T-helper 1 cell treated with Interleukin-12 subunit alpha and Interleukin-12 subunit beta and Interleukin-4 antibody, amounts not matched to agents 30 μg/mL and 1 μg/mL, for 36 hours (primary cell): Measurements from ENCODE around the gene TEX38.

Source experiments
- H3K27ac Mint-ChIP-seq: one replicate; pipeline ENCODE4 v1.8.0; 2021; ENCODE audit warnings: mild to moderate bottlenecking, mixed read lengths
- H3K27me3 Mint-ChIP-seq: one replicate; pipeline ENCODE4 v1.8.0; 2021; ENCODE audit warnings: low read depth, mixed read lengths
- H3K36me3 Mint-ChIP-seq: one replicate; pipeline ENCODE4 v1.8.0; 2021; ENCODE audit warnings: low read depth, mixed read lengths
- H3K4me1 Mint-ChIP-seq: one replicate; pipeline ENCODE4 v1.8.0; 2021; ENCODE audit warnings: low read depth, mixed read lengths
- H3K4me3 Mint-ChIP-seq: one replicate; pipeline ENCODE4 v1.8.0; 2021; ENCODE audit warnings: mild to moderate bottlenecking, moderate library complexity, mixed read lengths
- H3K9me3 Mint-ChIP-seq: one replicate; pipeline ENCODE4 v1.8.0; 2021; ENCODE audit warnings: mixed read lengths

TEX38 gene

DNA sequence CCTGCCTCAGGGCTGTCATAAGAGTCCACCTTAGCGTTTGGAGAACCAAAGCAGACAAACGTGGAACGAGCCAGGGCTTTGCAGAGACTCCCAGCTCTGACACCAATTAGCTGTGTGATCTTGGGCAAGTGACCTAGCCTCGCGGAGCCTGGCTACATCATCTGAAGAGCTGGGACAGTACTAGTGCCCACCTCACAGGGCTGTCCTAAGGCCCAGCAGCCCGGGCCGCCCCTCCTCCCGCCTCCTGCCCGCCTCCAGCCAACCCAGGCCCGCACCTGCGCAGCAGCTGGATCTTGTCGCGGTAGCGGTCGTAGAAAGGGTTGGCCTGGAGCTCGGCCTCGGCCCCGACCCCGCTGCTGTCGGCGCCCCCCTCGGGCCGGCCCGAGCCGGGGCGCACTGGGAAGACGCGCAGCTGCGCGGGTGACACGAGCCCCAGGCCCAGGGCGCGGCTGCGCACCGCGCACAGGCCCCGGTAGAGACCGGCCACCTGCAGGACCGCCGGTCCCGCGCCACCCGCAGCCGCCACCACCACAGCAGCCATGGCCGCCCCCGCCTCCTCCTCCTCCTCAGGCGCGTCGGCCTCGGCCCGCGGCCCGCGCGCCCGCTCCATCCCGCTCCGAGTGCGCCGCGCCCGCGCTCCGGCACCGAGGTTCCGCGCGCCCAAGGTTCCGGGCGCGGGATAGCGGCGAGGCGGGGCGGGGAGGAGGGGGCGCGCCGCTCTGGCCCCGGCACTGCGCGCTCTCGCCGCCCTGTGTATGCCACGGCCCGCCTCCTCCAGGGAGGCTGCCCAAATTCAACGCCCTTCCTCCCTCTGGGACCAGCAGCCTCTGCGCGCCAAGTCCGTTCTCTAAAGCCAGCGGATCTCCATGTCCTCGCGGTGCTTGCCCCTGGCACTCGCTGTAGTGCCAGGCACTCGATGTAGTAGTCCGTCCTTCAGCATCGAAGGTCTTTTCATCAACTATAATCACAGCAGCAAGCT lies 3.6 kb upstream of the TEX38 start, which contains the start of gene ATPAF1:
ATPAF1 (minus strand) TSS at position 583 of the 979 bp plus-strand sequence; CDS start at position 541, 42 bp downstream.
- peak within 1 kb of the TSS; percentile 66 for H3K4me3 Mint-ChIP-seq
- no peaks in the 10 kb centered on the region for H3K27me3 Mint-ChIP-seq
- H3K36me3 Mint-ChIP-seq, result peaks cover 5% of the 10 kb centered on the region
- no peaks in the 10 kb centered on the region for H3K9me3 Mint-ChIP-seq
- H3K4me1 Mint-ChIP-seq, result peaks cover 15% of the 10 kb centered on the region
- peak within 1 kb of the TSS; percentile 71 for H3K27ac Mint-ChIP-seq

- H3K27me3 Mint-ChIP-seq, result no peaks in the 10 kb centered on the region
- no peak overlapping the region for H3K4me3 Mint-ChIP-seq
- H3K36me3 Mint-ChIP-seq, result peaks cover 7% of the 10 kb centered on the region
- H3K4me1 Mint-ChIP-seq, result peaks cover 21% of the 10 kb centered on the region
- H3K9me3 Mint-ChIP-seq, result no peaks in the 10 kb centered on the region
- no peak overlapping the region for H3K27ac Mint-ChIP-seq
Observed at GRCh38 chr1:46670134-46670533, 1.5 kb upstream of the TEX38 start.

GRCh38 chr1:46672696-46673095 lies 1.0 kb downstream of the TEX38 start:
- Mint-ChIP-seq H3K36me3 (peaks cover 13% of the 10 kb centered on the region), H3K27me3 (no peaks in the 10 kb centered on the region), H3K9me3 (no peaks in the 10 kb centered on the region), H3K4me1 (peaks cover 27% of the 10 kb centered on the region), H3K27ac (no peak overlapping the region), H3K4me3 (no peak overlapping the region)

DNA sequence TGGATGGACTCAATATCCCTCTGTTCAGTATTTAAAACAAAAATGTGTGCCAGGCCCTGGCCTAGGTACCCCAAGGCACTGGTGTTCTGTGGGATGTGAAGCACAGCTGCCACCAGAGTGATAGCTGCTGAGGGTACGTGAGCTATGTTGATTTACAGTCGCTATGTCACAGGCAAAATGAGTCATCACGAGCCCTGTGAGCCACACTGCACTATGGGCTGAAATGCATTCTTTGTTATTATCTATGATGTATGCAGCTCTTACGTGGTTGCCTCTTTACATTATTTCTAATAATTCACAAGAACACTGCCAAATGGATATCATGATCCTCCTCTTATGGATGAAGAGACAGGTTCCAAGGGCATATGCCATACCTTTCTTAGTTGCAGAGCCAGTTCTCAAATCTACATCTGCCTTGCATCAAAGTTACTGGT lies 2.1 kb downstream of the TEX38 start:
- Mint-ChIP-seq H3K9me3 (no peaks in the 10 kb centered on the region), H3K27me3 (no peaks in the 10 kb centered on the region), H3K4me3 (no peak overlapping the region), H3K4me1 (peaks cover 27% of the 10 kb centered on the region), H3K27ac (peak overlapping the region; percentile 9), H3K36me3 (peaks cover 22% of the 10 kb centered on the region)

DNA sequence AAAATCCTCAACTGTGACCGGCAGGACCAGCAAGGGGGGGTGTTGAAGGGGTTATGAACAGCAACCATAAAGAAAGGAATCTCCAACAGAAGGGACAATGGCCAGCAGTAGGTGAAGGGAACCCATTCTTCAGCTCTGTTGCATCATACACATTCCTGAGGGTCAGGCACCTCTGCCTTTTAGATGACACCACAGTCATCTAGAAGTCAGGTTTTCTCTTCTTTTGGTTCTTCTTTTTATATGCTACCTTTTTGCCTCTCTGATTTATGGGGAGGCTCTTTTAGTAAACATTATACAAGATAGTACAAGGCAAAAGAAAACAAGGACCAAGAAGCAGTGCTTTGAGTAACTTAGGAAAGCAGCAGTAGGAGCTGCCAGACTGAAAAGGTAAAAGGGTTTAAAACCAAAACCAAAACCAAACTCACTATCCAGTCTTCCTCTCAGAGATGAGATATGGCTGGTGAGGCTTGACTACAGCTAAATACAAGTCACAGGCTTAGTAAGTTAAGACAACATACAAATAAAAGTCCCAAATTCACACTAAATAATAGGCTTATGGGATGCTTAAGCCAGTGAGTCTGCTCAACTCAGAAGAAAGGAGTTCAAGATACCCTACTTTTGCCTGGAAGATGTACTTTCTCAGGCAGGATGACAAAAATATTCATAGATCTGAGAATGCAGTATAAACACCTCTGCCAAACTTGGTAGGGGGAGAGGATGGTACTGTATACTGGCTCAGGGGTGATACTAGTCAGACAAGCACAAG lies 4.1 kb downstream of the TEX38 start:
- Mint-ChIP-seq H3K27ac (peak overlapping the region; percentile 81), H3K27me3 (no peaks in the 10 kb centered on the region), H3K4me1 (peaks cover 29% of the 10 kb centered on the region), H3K36me3 (peaks cover 32% of the 10 kb centered on the region), H3K4me3 (peak overlapping the region; percentile 60), H3K9me3 (no peaks in the 10 kb centered on the region)

- Mint-ChIP-seq H3K27ac (peak overlapping the region; percentile 81), H3K27me3 (no peaks in the 10 kb centered on the region), H3K36me3 (peaks cover 39% of the 10 kb centered on the region), H3K4me1 (peaks cover 29% of the 10 kb centered on the region), H3K9me3 (no peaks in the 10 kb centered on the region), H3K4me3 (peak overlapping the region; percentile 15)
Observed at GRCh38 chr1:46676531-46676930, 4.9 kb downstream of the TEX38 start.

GRCh38 chr1:46677339-46677738 lies 5.7 kb downstream of the TEX38 start:
- no peak overlapping the region for H3K4me3 Mint-ChIP-seq
- H3K27me3 Mint-ChIP-seq, result no peaks in the 10 kb centered on the region
- H3K4me1 Mint-ChIP-seq, result peaks cover 29% of the 10 kb centered on the region
- no peaks in the 10 kb centered on the region for H3K9me3 Mint-ChIP-seq
- H3K36me3 Mint-ChIP-seq, result peaks cover 46% of the 10 kb centered on the region
- H3K27ac Mint-ChIP-seq, result peak overlapping the region; percentile 56

DNA sequence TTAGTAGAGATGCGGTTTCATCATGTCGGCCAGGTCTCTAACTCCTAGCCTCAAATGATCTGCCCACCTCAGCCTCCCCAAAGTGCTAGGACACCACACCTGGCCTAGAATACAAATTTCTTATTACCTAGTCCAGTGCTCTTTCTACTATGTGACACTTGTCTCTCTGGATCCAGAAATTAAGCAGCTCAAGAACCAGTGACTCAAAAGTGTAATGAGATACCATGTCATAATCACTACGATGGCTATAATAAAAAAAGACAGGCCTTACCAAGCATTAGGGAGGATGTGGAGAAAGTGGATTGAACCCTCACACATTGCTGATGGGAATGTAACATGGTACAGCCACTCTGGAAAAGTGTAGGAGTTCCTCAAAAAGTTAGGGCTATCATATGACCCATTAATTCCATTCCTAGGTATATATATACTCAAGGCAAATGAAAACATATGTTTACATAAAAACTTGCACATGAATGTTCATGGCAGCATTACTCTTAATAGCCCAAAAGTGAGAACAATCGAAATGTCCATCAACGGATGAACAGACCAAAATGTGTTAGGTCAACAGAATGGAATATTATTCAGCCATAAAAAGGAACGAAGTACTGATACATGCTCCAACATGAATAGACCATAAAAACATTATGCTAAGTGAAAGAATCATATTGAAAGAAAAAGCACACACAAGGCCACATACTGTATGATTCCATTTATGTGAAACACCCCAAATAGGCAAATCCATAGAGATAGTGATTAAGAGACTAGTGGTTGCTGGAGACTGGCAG lies 8.3 kb downstream of the TEX38 start:
- H3K4me1 Mint-ChIP-seq, result peaks cover 23% of the 10 kb centered on the region
- H3K4me3 Mint-ChIP-seq, result no peak overlapping the region
- H3K36me3 Mint-ChIP-seq, result peaks cover 53% of the 10 kb centered on the region
- H3K9me3 Mint-ChIP-seq, result no peaks in the 10 kb centered on the region
- H3K27ac Mint-ChIP-seq, result no peak overlapping the region
- H3K27me3 Mint-ChIP-seq, result no peaks in the 10 kb centered on the region

- Mint-ChIP-seq H3K4me3 (no peak overlapping the region), H3K36me3 (peaks cover 59% of the 10 kb centered on the region), H3K9me3 (no peaks in the 10 kb centered on the region), H3K27ac (no peak overlapping the region), H3K27me3 (no peaks in the 10 kb centered on the region), H3K4me1 (peaks cover 11% of the 10 kb centered on the region)
Observed at GRCh38 chr1:46681333-46682034, 9.8 kb downstream of the TEX38 start.

GRCh38 chr1:46682064-46682463 lies 10.4 kb downstream of the TEX38 start:
- Mint-ChIP-seq H3K36me3 (peaks cover 61% of the 10 kb centered on the region), H3K27me3 (no peaks in the 10 kb centered on the region), H3K4me3 (no peak overlapping the region), H3K4me1 (peaks cover 6% of the 10 kb centered on the region), H3K9me3 (no peaks in the 10 kb centered on the region), H3K27ac (no peak overlapping the region)

GRCh38 chr1:46684670-46685069 lies 13.0 kb downstream of the TEX38 start:
- Mint-ChIP-seq H3K27me3 (no peaks in the 10 kb centered on the region), H3K36me3 (peaks cover 63% of the 10 kb centered on the region), H3K4me1 (peaks cover 14% of the 10 kb centered on the region), H3K9me3 (no peaks in the 10 kb centered on the region), H3K4me3 (no peak overlapping the region), H3K27ac (no peak overlapping the region)

- Mint-ChIP-seq H3K27ac (no peak overlapping the region), H3K9me3 (no peaks in the 10 kb centered on the region), H3K27me3 (no peaks in the 10 kb centered on the region), H3K4me3 (no peak overlapping the region), H3K36me3 (peaks cover 54% of the 10 kb centered on the region), H3K4me1 (peaks cover 12% of the 10 kb centered on the region)
Observed at GRCh38 chr1:46686255-46686654, 14.6 kb downstream of the TEX38 start.

DNA sequence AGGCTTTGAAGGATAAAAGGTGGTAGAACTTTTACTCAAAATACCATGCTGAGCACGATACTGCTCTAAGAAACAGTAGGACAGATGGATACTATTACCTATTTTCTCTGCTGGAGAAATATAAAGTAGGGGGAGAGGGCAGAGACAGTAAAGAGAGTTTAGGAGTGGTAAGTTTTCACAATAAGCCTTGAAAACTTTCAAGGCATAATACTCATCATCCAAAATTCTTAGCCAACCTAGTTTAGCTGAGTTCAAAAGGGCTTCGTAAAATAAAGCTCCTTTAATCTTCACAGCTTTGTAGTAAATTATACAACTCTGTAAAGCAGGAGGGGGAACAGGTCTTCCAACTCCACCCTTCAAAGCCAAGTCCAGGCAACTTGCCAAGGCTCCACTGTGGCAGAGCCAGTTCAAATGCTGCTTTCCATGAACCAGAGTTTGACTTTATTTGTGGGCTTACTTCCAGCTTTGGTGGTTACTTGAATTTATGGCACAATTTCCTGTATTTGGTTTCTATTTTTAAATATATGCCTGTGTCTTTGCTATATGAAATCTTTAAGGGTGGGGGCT lies 15.5 kb downstream of the TEX38 start:
- no peak overlapping the region for H3K27ac Mint-ChIP-seq
- H3K36me3 Mint-ChIP-seq, result peaks cover 54% of the 10 kb centered on the region
- H3K4me3 Mint-ChIP-seq, result no peak overlapping the region
- H3K27me3 Mint-ChIP-seq, result no peaks in the 10 kb centered on the region
- H3K4me1 Mint-ChIP-seq, result peaks cover 12% of the 10 kb centered on the region
- H3K9me3 Mint-ChIP-seq, result no peaks in the 10 kb centered on the region
